Activated T-cell treated with anti-CD3 and anti-CD28 coated beads, Interleukin-2, amount 50 U/mL, for 24 hours (primary cell): ENCODE data around the gene DRD2.

Source experiments
- DNase-seq: peaks from one replicate; pipeline ENCODE4 v3.0.0-alpha.2; 2020
- H3K27ac Mint-ChIP-seq: 2 replicates; pipeline ENCODE4 v1.8.0; 2020; ENCODE audit warnings: mild to moderate bottlenecking, mixed read lengths
- H3K27me3 Mint-ChIP-seq: 2 replicates; pipeline ENCODE4 v1.8.0; 2020; ENCODE audit warnings: mixed read lengths
- H3K36me3 Mint-ChIP-seq: 2 replicates; pipeline ENCODE4 v1.8.0; 2020; ENCODE audit warnings: low read depth, mixed read lengths
- H3K4me1 Mint-ChIP-seq: 2 replicates; pipeline ENCODE4 v1.8.0; 2020; ENCODE audit warnings: low read depth, mixed read lengths
- H3K4me3 Mint-ChIP-seq: 2 replicates; pipeline ENCODE4 v1.8.0; 2020; ENCODE audit warnings: mild to moderate bottlenecking, moderate library complexity, mixed read lengths
- H3K9me3 Mint-ChIP-seq: 2 replicates; pipeline ENCODE4 v1.8.0; 2020; ENCODE audit warnings: mixed read lengths

DRD2 gene

DNA sequence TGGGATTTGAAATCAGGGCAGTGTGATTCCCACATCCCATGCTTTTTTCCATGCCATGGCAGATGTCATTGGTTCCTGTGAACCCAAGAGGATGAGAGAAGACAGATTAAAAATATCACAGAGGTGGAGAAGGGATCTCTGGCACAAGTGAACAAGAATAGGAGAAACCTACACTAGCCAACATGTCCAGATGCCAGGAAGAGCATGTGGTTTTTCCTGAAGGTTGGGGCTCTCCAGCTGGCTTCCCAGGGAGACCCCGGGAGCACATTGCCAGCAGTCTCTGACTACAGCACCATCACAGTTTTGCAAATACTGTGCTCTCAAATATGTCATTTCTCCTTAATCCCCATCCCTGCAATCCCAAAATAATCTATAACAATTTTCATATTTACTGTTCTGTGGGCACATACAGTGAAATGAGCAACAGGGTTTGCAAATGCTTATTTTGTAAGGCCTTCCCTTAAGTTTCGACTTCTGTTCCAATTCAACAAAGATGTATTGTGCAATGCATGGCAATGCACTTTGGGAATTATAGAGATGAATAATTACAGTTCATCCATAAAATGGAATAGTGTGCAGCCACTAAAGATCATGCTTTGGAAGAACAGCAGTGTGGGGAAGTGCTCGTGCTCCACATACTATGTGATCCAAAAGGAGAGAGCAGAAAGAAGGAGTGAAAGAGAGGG, 82.8 kb downstream of the DRD2 start:
- Mint-ChIP-seq H3K36me3 (no peaks in the 10 kb centered on the region), H3K4me3 (no peak overlapping the region), H3K9me3 (no peaks in the 10 kb centered on the region), H3K4me1 (no peaks in the 10 kb centered on the region), H3K27me3 (peaks cover under 1% of the 10 kb centered on the region), H3K27ac (no peak overlapping the region)
- no peak for DNase-seq

DNA sequence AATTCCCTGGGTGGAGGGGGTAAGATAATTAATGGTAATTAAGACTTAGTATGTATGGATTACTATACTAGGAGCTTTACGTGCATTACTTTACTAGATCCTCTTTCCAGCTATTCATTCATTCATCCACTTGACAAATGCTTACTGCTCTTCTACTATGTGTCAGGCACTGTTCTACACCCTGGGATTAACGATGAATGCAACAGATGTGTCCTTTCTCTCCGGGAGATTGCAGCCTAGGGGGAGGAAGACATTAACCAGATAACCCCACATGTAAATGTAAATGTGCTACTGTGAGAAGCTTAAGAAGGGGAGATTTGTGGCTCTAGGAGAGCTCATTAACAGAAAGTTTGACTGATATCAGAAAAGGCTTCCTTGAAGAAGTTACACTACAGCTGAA, 85.9 kb downstream of the DRD2 start:
- no peak for DNase-seq
- Mint-ChIP-seq H3K36me3 (no peaks in the 10 kb centered on the region), H3K4me1 (no peaks in the 10 kb centered on the region), H3K27me3 (peaks cover 7% of the 10 kb centered on the region), H3K27ac (no peak overlapping the region), H3K4me3 (no peak overlapping the region), H3K9me3 (no peaks in the 10 kb centered on the region)

DNA sequence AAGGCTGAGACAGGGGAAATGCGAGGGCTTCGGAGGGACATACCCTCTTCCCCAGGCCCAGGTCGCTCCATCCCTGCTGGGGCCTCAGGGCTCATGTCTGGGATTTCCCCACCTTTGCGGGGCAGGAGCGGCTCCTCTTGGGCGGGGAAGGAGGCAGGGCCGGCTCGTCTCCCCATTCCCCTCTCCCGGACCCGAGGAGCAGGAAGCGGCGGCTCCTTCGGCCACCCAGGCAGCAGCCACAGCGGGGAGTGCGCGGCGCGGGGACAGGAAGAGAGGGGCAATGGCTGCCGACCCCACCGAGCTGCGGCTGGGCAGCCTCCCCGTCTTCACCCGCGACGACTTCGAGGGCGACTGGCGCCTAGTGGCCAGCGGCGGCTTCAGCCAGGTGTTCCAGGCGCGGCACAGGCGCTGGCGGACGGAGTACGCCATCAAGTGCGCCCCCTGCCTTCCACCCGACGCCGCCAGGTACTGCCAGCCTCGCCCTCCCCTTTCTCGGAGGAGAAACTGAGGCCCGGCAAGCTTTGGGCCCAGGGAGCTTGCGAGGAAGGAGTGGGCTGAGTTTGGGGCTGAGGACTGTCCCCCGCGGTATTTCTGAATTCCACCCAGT, 87.5 kb downstream of the DRD2 start, which contains the start of gene ANKK1:
TSS of gene ANKK1 (plus strand) at position 175 of the 607 bp plus-strand sequence. CDS start at position 281, 106 bp downstream.
- Mint-ChIP-seq H3K36me3 (peaks cover 6% of the 10 kb centered on the region), H3K27ac (no peak within 1 kb of the TSS)

DNA sequence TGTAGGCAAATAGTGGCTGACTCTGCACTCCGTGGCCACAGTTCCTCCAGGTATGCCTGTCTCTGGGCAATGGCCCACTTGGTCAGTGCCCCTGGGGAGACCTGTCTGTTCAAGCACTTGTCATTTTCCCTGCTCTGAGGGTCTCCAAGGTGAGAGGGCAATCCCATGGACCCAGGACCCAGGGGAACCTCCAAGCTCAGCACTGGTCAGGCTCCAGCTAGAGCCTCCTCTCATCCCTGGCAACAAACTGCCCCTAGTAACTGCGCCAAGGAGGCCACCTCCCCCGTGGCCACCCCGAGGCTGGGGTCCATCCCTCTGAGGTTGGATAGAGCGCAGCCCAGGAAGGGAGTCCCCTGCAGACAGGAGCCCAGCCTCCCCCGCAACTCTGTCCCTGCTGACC, 88.3 kb downstream of the DRD2 start:
- DNase-seq = no peak
- H3K9me3 Mint-ChIP-seq = no peaks in the 10 kb centered on the region
- H3K4me3 Mint-ChIP-seq = no peak overlapping the region
- no peak overlapping the region for H3K27ac Mint-ChIP-seq
- H3K4me1 Mint-ChIP-seq = no peaks in the 10 kb centered on the region
- peaks cover 6% of the 10 kb centered on the region for H3K36me3 Mint-ChIP-seq
- H3K27me3 Mint-ChIP-seq = peaks cover 7% of the 10 kb centered on the region

More for the DNA sequence above, 87.5 kb downstream of the DRD2 start, which contains the start of gene ANKK1:
- no peak for DNase-seq
- Mint-ChIP-seq H3K27me3 (peaks cover 7% of the 10 kb centered on the region), H3K4me3 (no peak within 1 kb of the TSS), H3K9me3 (no peaks in the 10 kb centered on the region), H3K4me1 (no peaks in the 10 kb centered on the region)

DNA sequence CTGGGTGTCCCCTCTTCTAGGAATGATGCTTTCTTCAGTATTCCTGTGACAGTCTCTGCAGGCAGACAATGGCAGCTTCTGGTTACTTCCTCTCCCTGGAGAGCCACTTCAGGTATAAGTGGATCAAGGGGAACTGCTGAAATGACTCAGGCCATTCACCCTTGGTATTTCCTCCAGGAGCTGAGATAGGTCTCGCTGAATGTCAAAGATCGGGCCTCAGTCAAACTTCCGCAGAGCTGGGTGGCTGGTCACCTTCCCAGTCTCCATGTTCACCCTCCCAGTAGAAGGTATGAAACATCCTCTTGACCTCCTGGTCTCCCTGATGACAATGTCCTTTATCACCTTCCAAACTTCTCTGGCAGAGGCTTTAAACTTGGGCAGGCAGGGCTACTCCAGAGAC, 89.4 kb downstream of the DRD2 start:
- no peak overlapping the region for H3K27ac Mint-ChIP-seq
- H3K36me3 Mint-ChIP-seq = peaks cover 9% of the 10 kb centered on the region
- H3K4me1 Mint-ChIP-seq = no peaks in the 10 kb centered on the region
- H3K27me3 Mint-ChIP-seq = peaks cover 7% of the 10 kb centered on the region
- no peak overlapping the region for H3K4me3 Mint-ChIP-seq
- DNase-seq = no peak
- no peaks in the 10 kb centered on the region for H3K9me3 Mint-ChIP-seq

DNA sequence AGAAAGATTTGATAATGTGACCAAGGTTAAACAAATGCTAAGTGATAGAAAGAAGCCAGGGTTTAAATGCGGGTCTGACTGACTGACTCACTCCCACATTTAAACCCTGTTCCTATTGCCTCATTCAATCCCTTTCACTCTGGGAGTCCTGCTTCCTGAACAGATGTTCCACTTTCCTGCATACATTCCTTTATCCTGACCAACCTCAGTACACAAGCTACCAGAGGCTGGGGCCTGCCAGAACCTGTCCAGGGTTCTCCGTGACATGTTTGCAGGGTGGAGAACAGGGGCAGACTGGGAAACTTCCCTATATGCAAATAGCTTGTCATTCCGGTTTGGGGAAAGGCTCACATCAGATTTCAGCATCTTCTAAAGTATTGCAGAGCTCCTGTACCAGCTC, 90.6 kb downstream of the DRD2 start:
- Mint-ChIP-seq H3K4me1 (no peaks in the 10 kb centered on the region), H3K27ac (no peak overlapping the region), H3K9me3 (no peaks in the 10 kb centered on the region), H3K36me3 (peaks cover 18% of the 10 kb centered on the region), H3K27me3 (peaks cover 7% of the 10 kb centered on the region), H3K4me3 (no peak overlapping the region)
- no peak for DNase-seq

DNA sequence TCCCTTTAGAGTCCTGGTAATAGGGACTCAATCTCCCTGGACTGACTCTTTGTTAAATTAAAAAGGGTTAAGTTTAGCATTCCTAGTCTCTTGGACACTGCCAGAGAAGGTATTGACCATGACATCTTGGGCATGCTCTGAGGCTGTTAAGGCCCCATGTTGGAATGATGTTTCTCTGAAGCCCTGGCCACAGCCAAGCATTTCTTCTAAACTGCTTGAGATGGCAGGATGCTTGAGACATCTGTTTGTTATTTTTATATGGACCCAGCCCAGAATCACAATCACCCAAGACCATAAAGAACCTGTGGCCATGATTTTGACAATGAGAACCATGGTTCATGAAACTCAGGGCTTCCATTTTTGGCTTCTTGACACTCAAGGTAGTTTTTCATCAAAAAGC, 93.1 kb downstream of the DRD2 start:
- no peaks in the 10 kb centered on the region for H3K9me3 Mint-ChIP-seq
- no peak overlapping the region for H3K4me3 Mint-ChIP-seq
- peaks cover 3% of the 10 kb centered on the region for H3K27me3 Mint-ChIP-seq
- peaks cover 21% of the 10 kb centered on the region for H3K36me3 Mint-ChIP-seq
- DNase-seq = no peak
- H3K27ac Mint-ChIP-seq = no peak overlapping the region
- H3K4me1 Mint-ChIP-seq = no peaks in the 10 kb centered on the region

DNA sequence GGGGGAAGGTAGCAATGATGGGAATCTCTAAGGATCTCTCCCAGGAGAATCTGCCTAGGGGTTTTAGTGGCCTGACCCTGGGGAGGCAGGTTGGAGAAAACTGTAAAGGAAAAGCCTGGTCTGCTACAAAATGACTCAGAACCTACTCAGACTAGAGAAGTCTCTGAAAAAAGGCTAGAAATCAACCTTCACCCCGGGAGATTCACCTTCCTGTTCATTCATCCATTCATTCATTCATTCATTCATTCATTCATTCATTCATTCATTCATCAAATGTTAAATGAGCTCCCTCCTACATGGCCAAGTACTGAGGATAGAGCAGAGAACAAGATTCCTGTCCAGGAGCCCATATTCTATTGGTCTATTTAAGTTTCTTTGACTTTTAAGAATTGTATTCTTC, 96.5 kb downstream of the DRD2 start:
- Mint-ChIP-seq H3K4me3 (no peak overlapping the region), H3K27ac (no peak overlapping the region), H3K27me3 (no peaks in the 10 kb centered on the region), H3K36me3 (peaks cover 26% of the 10 kb centered on the region), H3K4me1 (no peaks in the 10 kb centered on the region), H3K9me3 (no peaks in the 10 kb centered on the region)
- DNase-seq = no peak

DNA sequence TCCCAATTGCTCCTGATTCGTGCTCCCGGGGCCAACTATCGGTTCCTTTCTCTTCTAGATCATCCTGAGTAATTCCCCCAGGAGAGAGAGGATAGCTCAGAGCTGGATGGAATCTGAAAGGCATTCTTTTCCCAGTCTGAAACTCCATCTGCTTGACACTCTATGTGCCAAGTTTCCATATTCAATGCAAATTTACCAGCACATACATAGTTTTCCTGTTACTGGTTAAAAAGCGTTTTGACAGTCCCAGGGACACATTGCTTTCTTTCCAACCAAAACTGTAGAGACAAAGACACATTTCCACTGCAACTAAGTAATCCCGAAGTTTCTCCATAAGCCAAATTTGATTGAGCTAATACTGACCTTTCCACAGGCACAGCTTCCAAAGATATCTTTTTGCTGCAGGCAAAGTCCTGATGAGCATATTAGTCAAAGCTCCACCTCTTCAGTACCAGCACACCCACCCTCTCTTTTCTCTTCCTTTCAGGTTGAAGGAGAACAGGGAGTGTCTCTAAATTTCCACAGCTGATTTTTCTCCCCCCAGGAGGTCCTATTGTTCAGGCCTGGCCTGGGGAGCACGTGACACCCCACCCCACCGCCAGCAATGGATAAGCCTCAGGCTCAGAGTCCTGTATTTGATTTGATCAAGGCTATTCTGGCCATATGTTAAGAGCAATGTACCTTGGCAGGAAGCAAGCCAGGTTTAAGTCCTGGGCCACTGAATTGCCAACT, 97.4 kb downstream of the DRD2 start:
- no peaks in the 10 kb centered on the region for H3K4me1 Mint-ChIP-seq

DNA sequence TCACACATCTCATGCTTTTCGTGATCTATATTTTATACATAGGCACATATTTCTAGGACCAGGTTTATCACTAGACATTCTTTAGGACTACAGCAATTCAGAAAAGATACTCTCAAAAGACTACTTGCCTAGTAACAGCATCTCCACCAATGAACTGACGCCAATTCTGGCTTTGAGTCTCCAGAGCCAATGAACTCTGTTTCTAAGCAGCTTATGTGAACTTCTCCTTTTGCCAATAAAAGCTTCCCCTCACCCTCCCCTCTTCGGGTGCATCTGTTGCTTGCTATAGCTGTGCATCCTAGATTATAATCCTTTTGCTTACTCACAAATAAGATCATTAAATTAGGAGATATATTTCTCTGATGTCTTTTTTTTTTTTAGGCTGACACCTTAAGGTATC, 99.0 kb downstream of the DRD2 start:
- Mint-ChIP-seq H3K36me3 (peaks cover 30% of the 10 kb centered on the region), H3K27me3 (no peaks in the 10 kb centered on the region), H3K4me1 (no peaks in the 10 kb centered on the region), H3K9me3 (no peaks in the 10 kb centered on the region), H3K27ac (no peak overlapping the region), H3K4me3 (no peak overlapping the region)
- no peak for DNase-seq

More for the DNA sequence above, 97.4 kb downstream of the DRD2 start:
- H3K9me3 Mint-ChIP-seq = no peaks in the 10 kb centered on the region
- no peaks in the 10 kb centered on the region for H3K27me3 Mint-ChIP-seq
- peaks cover 30% of the 10 kb centered on the region for H3K36me3 Mint-ChIP-seq
- no peak overlapping the region for H3K27ac Mint-ChIP-seq
- DNase-seq = no peak
- H3K4me3 Mint-ChIP-seq = no peak overlapping the region

DNA sequence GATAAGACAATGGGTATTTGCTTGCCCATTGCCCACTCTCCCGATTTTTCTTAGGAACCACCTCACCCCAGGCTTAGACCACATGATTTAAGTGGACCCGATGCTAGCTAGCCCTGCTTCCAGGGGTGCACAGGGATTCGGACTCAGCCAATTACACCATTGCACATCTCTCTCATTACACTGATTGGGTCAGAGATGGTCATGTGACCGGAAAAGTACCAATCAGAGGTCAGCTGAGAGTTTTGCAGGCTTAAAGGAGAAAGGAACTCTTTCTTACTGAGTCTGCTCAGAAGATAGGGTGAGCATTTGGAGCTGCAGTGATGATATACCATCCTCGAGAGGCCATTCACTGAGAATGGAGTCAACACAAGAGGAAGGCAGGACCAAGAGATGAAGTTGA, 99.8 kb downstream of the DRD2 start:
- H3K4me3 Mint-ChIP-seq = no peak overlapping the region
- H3K4me1 Mint-ChIP-seq = no peaks in the 10 kb centered on the region
- no peaks in the 10 kb centered on the region for H3K9me3 Mint-ChIP-seq
- no peaks in the 10 kb centered on the region for H3K27me3 Mint-ChIP-seq
- no peak overlapping the region for H3K27ac Mint-ChIP-seq
- peaks cover 29% of the 10 kb centered on the region for H3K36me3 Mint-ChIP-seq
- DNase-seq = no peak

DNA sequence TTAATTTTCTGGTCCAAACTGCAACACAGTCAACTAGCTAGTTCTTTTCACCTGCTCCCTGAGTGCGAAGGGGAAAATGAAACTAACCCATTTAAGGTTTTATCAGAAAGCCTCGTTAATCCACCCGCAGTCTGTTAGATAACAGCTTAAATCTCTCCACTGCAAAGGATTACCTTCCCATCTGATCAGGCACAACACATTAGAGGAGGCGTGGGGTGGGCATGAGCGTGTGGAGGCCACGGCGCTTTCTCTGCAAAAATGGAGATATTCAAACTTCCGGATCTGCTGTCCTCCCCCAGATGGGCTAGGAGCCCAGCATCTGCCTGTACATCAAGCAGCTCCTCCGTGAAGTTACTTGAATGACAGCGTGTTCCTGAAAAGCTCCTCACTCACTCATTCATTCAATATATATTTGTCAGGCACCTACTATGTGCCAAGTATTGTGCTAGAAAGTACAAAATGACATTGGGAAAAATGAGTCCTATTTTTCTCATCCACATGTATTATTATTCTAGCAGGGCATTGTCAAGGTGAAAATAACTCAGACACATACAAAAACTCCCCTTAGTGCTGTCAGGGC, 101.1 kb downstream of the DRD2 start:
- Mint-ChIP-seq H3K27ac (no peak overlapping the region), H3K27me3 (no peaks in the 10 kb centered on the region), H3K4me3 (no peak overlapping the region), H3K4me1 (no peaks in the 10 kb centered on the region), H3K9me3 (no peaks in the 10 kb centered on the region), H3K36me3 (peaks cover 30% of the 10 kb centered on the region)
- DNase-seq = no peak

DNA sequence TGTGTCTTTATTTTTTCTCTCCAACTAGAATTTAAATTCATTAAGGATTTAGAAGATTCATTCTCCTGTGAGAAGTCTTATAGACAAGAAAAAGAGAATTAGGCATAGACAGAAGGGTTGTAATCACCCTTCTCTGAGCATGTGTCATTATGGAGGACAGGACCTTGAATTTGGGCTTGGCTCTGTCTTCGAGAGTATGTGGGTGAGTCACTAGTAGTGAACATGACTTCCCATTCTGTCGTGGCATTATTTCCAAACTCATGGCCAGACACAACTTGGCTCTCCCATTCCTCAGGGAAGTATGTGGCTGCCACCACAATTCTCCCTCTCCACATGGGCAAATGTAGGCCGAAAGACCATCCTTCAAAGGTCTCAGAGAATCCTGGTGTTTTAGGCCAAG, 101.9 kb downstream of the DRD2 start:
- no peak for DNase-seq
- no peaks in the 10 kb centered on the region for H3K4me1 Mint-ChIP-seq
- no peaks in the 10 kb centered on the region for H3K9me3 Mint-ChIP-seq
- no peak overlapping the region for H3K4me3 Mint-ChIP-seq
- no peak overlapping the region for H3K27ac Mint-ChIP-seq
- no peaks in the 10 kb centered on the region for H3K27me3 Mint-ChIP-seq
- peaks cover 37% of the 10 kb centered on the region for H3K36me3 Mint-ChIP-seq

DNA sequence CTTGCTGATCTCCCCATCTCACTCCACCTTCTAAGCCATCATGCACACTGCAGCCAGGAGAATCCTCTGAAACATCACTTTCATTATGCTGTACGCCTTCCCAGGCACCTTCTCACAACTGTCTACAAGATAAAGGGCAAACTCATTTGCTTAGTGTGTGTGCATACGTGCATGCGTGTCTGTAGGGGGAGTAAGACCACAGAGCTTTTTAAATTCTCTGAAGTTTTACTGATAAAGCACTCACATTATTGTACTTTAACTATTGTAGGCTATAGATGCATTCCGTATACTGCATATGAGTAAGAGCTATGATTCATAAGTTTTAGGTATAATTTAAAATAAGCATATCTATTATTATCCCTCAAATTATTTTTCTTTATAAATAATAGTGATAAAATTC, 102.9 kb downstream of the DRD2 start:
- no peak for DNase-seq
- Mint-ChIP-seq H3K4me3 (no peak overlapping the region), H3K9me3 (no peaks in the 10 kb centered on the region), H3K27ac (no peak overlapping the region), H3K36me3 (peaks cover 45% of the 10 kb centered on the region), H3K27me3 (no peaks in the 10 kb centered on the region), H3K4me1 (no peaks in the 10 kb centered on the region)

DNA sequence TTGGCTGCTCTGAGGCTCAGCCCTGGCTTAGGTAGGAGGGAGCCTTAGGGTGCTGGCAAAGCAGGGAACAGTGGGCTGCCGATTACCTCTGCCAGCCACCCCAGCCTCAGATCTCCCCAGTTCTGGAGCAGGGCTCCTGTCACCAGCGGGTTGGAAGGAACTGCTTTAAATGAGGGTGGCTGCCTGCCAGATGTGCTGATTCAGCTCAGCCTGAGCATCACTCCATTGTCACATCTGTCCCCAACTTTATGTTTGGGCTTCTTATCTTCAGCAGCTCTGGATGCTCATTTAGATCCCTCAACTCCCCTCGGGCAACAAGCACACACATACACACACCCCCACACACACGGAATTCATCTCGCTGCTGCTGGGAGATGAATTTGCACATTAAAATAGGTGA, 104.6 kb downstream of the DRD2 start:
- no peaks in the 10 kb centered on the region for H3K9me3 Mint-ChIP-seq
- no peak for DNase-seq
- H3K27me3 Mint-ChIP-seq = no peaks in the 10 kb centered on the region
- H3K36me3 Mint-ChIP-seq = peaks cover 61% of the 10 kb centered on the region
- H3K4me1 Mint-ChIP-seq = peaks cover 11% of the 10 kb centered on the region
- no peak overlapping the region for H3K4me3 Mint-ChIP-seq
- H3K27ac Mint-ChIP-seq = no peak overlapping the region
